Measurements from ENCODE around the gene GNPDA2.

Gene GNPDA2

GRCh38 chr4:44684648-44685047 lies 41.7 kb downstream of the GNPDA2 start:
- TF ChIP-seq CTCF (IDR thresholded peaks at IDR 0.05; ENCODE audit: extremely low read depth, missing control alignments), result no peak
- no peak for DNase-seq (ENCODE audit: low spot score)

GRCh38 chr4:44679060-44679459 lies 47.3 kb downstream of the GNPDA2 start:
- peak; percentile 13 for DNase-seq (ENCODE audit: low spot score)
- no peak for TF ChIP-seq CTCF (IDR thresholded peaks at IDR 0.05; ENCODE audit: extremely low read depth, missing control alignments)

DNA sequence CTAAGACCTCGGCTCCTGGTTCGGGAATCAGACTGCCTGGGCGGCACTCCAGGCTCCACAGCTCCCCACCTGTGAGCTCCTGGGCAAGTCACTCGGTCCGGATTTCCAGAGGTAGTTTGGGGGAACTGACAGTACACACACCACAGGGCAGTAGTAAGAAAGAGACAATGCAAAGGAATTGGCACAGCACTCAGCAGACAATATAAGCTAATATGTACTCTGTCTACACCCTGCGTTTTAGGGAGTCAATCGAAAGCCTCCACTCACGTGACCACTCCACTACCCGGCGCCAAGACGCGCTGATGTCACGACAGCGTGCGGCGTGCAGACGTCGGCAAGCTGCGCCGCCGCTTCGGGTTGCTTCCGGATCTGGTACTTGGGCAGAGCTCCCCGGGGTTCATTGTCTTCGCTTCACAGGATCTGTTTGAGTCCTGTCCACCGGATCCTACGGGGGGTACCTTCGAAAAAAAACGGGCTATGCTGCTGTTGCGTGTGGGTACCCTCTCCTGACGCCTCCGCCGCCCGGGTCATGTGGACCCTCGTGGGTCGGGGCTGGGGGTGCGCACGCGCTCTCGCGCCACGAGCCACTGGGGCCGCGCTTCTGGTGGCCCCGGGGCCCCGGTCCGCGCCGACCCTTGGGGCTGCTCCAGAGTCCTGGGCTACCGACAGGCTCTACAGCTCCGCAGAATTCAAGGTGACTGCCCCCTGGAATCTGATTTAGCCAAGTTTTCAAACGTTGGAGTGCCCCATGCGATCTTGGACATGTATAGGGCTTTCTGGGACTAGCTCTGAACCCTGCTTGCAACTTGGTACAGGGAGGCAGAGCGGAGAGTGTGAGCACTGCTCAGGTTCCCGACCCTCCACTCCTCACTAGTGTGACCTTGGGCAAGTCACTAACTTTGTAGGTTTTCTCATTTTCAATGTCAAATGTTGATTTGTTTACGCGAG lies 48.0 kb downstream of the GNPDA2 start, which contains the start of gene GUF1:
Gene GUF1 (plus strand): TSS at position 327 of the 948 bp plus-strand sequence. CDS start 203 bp downstream, at position 530.
- TF ChIP-seq CTCF (IDR thresholded peaks at IDR 0.05; ENCODE audit: extremely low read depth, missing control alignments), result no peak
- peak; percentile 89 for DNase-seq (ENCODE audit: low spot score)

GRCh38 chr4:44675366-44675765 lies 51.0 kb downstream of the GNPDA2 start:
- TF ChIP-seq CTCF (IDR thresholded peaks at IDR 0.05; ENCODE audit: extremely low read depth, missing control alignments), result no peak
- no peak for DNase-seq (ENCODE audit: low spot score)

DNA sequence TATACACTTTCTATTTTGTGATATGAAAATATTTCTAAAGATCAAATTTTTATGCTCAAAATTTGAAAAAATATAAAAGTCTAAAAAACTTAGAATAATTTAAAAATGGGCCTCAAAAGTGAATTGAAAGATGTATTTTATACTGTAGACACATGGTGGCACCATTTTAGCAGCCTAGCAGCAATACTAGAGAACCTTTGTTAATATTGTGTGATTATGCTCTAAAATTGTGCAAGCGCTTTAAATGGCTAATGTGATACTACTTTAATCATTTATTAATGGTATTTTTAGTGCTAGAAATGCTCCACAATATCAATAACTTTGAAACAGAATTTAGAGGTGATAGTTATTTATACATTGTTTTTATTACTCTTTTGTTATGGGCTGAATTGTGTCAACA lies 51.9 kb downstream of the GNPDA2 start:
- DNase-seq (ENCODE audit: low spot score), result no peak
- TF ChIP-seq CTCF (IDR thresholded peaks at IDR 0.05; ENCODE audit: extremely low read depth, missing control alignments), result no peak

DNA sequence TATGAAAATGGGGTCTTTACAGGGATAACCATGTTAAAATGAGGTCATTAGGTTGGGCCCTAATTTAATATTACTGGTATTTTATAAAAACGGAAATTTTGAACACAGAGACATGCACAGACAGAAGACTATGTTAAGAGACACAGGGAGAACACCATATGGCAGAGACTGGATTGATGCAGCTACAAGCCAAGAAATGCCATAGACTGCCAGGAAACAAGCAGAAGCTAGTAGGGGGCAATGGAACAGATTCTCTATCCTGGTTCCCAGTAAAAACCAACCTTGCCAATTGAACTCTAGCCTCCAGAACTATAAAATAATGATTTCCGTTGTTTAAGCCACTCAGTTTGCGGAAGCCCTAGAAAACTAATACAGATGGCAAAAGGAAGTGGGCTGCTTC lies 54.7 kb downstream of the GNPDA2 start:
- TF ChIP-seq CTCF (IDR thresholded peaks at IDR 0.05; ENCODE audit: extremely low read depth, missing control alignments), result no peak

GRCh38 chr4:44670506-44671199 lies 55.7 kb downstream of the GNPDA2 start:
- no peak for DNase-seq (ENCODE audit: low spot score)
- no peak for TF ChIP-seq CTCF (IDR thresholded peaks at IDR 0.05; ENCODE audit: extremely low read depth, missing control alignments)

More for the DNA sequence above, 54.7 kb downstream of the GNPDA2 start:
- no peak for DNase-seq (ENCODE audit: low spot score)

Measured in GM20000 (cell line).